CD4-positive, alpha-beta T cell treated with Interleukin-21 for 1 hour (primary cell): Measurements from ENCODE around the gene UCK1.
A peak's percentile ranks its signal among the peaks of the same experiment; 100 is the strongest.
"Not testable (repeated sequence)": the region's sequence is repeated elsewhere in the genome, so short reads cannot be mapped to it uniquely, and the experiment has no call there.

Experiments
- DNase-seq: peaks from one replicate; pipeline ENCODE4 v3.0.0-alpha.2; 2020

Gene UCK1

DNA sequence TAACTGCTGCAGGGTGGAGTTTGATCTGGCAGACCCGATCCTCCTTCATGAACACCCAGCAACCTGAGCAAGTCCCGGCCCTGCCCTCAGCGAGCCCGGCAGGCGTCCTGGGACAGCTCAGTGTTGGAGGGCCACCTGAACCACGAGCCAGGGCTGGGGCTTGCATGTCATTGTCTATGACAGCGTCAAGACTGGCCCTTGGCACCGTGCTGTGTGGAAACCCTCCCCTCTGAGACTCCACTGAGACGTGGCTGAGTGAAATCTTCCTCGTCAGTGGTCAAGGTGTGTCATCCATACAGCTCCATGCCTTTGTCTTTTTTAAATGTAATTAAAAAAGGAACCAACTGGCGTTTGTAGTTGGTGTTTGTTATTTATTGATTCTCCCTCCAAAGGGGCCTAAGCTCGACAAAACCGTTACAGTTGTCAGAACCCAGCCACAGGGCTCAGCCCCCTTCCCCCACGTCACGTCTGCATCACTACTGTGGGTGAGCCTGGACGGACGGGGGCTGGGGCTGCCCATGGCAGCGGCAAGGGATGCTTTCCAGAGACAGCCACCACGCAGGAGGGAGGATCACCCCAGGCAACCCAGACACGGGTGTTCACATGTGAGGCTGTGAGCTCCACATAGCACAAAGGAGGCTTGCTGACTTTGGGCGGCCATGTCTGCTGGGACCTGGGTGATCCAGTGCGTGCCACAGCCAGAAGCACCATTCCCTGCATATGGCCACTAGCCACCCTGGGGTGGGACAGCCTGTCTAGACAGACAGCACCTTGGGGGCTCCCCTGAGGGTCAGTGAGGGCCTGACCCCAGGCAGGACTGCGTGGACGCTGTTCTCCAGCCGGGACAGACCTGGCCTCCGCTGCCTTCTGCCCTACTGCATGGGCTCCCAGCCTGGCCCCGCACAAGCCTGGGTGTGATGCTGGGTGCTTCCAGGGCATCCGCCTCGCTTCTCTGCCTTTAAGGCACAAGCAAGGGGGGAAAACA is 7.3 kb downstream of the UCK1 start:
- no peak for DNase-seq

DNA sequence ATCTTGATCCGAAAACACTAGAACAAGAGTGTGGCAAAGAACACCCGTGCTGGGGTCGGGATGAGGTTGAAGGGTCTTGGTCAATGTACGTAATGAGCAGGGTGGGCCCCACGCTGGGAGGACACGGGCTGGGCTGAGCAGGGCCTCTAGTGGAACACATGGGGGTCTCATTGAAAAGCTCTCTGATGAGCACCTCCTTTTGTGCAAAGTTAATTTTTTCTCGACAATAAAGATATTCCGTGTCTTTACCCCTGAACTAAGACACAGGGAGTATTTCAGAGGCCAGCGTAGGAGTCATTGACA is 8.0 kb downstream of the UCK1 start:
- DNase-seq, result no peak

DNA sequence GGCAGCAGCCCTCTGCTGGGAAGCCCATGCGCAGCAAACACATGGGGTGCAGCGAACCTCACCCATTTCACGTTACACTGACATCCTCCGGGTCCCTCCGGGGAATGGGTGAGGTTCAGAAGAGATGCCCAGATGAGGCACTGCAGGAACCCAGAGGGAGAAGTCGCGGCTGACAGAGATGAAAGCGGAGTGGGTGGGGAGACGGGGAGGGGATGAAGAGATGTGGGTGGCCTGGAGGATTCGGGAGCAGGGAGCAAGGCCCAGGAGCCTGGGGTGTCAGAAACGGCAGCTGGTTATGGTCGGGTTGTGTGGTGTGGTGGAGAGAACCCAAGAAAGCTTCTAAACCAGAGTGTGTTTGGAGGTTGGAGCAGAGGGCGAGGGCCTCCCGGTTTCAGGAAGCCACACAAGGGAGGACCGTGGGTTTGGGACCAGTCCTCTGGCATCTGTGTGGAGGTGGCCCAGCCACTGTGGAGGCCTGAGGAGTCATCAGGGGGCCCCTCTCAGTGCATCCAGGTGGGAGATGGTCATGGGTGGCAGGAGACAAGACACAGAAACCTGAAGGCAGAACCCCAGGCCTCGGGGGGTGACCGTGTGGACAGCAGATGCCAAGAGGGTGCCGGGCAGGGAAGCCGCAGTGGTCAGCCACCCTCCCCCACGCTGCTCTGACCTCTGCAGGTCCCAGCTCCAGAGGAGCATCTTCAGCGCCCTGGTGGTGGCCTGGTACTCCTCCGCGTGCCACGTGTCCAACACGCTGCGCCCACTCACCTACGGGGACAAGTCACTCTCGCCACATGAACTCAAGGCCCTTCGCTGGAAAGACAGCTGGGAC is 8.6 kb downstream of the UCK1 start:
- no peak for DNase-seq

DNA sequence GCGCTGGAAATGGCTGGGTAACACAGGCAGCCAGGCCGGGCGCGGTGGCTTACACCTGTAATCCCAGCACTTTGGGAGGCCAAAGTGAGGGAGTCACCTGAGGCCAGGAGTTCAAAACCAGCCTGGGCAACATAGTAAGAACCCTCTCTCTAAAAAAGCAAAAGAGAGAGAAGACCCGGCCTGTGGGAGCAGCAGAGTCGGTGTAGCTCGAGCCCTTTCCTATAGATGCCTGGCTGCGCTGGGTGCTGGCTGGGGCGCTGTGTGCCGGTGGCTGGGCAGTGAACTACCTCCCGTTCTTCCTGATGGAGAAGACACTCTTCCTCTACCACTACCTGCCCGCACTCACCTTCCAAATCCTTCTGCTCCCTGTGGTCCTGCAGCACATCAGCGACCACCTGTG is 9.2 kb downstream of the UCK1 start:
- no peak for DNase-seq

DNA sequence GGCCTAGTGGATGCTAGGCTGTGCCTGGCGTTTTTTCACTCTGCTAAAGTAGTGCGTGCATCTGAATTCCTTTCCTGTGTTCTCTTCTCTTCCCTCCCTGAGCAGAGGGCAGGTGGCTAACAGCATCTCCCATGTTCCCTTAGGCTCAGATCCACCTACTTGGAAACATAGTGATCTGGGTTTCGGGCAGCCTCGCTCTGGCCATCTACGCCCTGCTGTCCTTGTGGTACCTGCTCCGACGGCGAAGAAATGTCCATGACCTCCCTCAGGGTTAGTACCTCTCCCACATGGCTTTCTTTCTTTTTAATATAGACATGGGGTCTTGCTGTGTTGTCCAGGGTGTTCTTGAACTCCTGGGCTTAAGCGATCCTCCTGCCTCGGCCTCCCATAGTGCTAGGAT is 9.9 kb downstream of the UCK1 start:
- DNase-seq, result no peak

DNA sequence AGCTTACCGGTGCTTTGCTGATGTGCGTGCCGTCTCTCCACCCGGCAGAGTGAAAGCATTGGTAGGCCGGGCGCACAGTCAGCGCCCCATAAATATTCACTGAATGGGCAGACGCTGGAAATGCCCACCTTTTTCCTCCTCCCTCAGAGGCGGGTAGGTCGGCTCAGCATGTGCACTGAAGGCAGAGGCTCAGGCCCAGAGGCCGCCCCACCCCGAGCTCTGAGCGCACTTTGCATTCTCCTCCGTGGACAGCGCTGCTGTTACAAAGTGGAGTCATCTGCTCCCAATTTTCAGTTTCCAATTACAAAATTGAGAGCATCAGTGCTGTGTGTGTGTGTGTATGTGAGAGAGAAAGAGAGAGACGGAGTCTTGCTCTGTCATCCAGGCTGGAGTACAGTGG is 10.6 kb downstream of the UCK1 start:
- DNase-seq, result no peak

DNA sequence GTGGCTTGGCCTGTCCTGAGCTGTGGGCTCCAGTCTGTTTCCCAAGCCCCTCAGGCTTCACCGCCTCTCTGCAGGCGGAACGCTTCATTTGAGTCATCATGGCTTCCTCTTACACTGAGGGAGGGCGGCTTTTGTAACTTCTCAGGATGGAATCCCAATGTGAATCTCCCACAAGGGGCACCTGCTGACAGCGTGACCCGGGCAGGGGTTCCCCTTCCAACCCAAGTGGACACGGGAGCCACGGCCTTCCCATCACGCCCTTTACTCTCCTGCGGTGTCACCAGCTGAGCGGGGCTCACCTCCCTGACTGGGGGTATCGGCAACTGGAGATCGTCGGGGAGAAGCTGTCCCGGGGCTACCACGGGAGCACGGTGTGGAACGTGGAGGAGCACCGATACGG is 12.5 kb downstream of the UCK1 start:
- no peak for DNase-seq

DNA sequence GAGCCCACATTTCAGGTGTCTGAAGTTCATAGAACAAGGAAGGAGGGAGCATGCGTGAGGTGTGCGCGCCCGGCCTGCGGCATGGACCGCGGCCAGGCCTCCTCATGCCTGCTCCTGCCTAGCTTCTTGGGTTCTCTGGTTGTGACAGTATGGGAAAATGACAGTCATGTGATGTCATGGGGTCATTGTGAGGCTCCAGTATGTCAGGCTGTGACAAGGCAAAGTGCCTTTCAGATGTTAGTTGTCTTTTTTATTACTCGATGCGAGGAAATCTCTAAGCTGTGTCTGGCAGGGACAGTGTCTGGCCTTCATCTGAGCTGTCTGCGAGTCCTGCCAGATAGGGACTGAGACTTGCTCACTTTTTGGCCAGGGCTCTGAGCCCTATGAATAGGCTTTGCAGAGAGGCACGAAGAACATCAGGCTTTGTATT is 13.3 kb downstream of the UCK1 start:
- no peak for DNase-seq

DNA sequence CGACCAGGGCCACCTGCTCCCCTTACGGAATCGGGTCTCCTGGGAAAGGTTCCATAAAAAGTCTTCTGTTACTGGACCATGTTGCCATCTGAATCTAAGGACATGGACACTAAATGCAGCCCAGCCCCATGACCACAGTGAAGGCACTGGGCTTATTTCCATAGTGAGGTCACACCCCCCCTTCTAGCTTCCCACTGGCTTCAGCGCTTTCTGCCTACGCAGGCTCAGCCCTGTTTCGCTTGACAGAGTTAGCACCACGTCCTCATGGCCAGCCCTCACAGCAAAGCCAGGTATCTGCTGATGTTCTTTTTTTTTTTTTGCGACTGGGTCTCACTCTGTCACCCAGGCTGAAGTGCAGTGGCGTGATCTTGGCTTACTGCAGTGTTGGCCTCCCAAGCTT is 14.1 kb downstream of the UCK1 start:
- no peak for DNase-seq

DNA sequence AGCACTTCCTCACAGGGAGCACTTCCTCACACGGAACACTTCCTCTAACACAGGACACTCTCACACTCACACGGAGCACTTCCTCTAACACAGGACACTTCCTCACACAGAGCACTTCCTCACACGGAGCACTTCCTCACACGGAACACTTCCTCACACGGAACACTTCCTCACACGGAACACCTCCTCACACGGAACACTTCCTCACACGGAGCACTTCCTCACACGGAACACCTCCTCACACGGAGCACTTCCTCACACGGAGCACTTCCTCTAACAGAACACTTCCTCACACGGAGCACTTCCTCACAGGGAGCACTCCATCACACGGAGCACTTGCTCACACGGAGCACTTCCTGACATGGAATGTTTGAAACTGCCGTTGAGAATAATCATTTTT is 15.0 kb downstream of the UCK1 start:
- DNase-seq, result no peak

DNA sequence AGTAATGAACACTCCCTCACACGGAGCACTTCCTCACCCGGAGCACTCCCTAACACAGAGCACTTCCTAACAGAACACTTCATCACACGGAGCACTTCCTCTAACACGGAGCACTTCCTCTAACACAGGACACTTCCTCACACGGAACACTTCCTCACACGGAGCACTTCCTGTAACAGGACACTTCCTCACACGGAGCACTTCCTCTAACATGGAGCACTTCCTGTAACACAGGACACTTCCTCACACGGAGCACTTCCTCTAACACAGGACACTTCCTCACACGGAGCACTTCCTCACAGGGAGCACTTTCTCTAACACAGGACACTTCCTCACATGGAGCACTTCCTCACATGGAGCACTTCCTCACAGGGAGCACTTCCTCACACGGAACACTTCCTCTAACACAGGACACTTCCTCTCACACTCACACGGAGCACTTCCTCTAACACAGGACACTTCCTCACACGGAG is 15.5 kb downstream of the UCK1 start:
- DNase-seq, result not testable (repeated sequence)

DNA sequence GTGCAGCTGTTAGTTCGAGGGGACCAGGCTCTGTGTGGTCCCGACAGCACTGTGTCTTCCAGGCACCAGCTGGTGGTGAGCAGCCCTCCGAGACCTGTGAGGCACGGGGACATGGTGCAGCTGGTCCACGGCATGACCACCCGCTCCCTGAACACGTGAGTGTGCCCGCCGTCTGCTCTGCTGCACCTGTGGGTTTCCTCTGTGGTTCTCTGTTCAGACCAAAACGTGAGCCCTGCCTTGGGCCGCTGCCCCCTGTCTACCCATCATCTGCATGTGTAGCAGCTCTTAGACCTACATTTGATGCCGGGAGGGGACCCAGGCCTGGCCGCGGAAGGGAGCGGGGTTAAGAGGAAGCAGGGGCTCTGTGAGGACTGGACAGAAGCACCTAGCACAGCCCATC is 17.9 kb downstream of the UCK1 start:
- DNase-seq, result no peak

DNA sequence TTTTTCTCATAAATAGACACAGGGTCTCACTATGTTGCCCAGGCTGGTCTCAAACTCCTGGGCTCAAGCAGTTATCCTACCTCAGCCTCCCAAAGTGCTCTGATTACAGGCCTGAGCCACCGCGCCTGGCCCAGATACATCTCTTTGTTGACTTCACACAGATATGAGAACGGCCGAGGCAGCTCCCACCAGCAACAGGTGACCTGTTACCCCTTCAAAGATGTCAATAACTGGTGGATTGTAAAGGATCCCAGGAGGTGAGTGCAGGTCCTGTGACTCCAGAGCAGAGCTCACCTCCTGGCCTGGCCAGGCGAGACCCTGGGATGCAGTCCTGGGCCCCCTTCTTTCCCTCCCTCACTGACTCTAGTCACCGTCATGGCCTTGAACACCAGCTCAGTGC is 19.2 kb downstream of the UCK1 start:
- DNase-seq, result no peak

DNA sequence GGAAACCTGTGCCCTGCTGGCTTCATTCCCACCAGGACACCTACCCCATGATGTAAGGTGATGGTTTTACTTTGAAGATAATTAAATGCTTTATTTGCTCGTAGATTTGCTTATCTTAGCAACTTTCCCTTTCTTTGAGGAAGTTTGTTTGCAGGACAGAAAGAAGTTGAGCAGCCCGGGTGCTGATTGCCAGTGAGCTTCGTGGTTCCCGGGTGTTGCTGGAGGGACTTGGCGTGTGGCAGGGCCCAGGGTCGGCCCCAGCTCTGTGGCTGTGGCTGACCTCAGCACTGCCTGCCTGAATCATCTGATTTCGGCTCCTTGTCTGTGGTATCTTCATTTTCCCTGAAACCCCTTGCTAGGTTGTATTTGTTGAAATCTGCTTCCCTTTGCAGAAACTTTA is 19.6 kb downstream of the UCK1 start:
- DNase-seq, result no peak

DNA sequence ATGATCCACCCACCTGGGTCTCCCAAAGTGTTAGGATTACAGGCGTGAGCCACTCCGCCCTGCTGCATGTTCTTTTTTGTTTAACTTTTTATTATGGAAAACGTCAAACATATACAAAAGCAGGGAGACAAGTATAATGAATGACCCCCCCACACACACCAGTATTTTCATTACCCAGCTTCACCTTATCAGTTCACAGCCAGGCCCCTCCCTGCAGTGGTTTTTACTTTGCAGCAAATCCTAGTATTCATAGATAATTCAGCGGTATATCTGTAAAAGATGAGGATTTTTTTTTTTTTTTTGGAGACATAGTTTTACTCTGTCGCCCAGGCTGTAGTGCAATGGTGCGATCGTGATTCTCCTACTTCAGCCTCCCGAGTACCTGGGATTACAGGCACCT is 26.1 kb downstream of the UCK1 start:
- no peak for DNase-seq

DNA sequence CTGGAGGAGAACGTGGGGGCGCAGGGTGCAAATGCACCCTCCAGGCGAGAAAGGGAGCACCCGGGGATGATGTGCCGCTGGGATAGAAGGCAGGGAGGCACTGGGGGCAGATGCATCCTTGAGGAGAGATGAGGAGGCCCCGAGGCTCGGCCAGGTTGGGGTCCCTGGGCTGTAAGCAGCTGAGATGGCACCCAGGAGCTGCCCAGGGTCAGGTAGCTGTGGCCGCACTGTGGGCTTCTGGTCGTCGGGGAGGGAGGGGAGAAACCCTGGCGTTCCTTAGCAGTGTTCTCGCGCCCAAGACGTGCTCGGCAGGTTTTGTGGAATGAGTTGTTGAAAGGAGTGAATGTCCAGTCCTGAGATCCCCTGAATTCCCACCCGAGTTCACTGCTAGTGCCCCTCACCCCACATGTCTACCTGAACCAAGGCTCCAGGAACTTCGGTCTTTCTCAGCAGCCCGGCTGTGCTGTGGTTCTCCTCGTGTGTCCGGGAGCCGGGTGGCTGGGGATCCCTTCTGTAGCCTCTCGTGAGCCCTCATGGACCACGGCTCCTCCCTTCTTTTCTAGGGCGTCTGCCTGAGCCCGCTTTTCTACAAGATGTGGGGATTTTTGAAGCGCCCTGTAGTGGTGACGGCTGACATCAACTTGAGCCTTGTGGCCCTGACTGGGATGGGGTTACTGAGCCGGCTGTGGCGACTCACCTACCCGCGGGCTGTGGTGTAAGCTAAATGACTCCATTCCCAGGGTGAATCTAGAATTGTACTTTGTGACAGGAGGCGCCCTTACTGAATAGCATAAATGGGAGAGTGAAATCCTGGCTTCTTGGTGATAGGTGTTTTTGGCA is 27.2 kb downstream of the UCK1 start:
- peak; percentile 60 for DNase-seq

DNA sequence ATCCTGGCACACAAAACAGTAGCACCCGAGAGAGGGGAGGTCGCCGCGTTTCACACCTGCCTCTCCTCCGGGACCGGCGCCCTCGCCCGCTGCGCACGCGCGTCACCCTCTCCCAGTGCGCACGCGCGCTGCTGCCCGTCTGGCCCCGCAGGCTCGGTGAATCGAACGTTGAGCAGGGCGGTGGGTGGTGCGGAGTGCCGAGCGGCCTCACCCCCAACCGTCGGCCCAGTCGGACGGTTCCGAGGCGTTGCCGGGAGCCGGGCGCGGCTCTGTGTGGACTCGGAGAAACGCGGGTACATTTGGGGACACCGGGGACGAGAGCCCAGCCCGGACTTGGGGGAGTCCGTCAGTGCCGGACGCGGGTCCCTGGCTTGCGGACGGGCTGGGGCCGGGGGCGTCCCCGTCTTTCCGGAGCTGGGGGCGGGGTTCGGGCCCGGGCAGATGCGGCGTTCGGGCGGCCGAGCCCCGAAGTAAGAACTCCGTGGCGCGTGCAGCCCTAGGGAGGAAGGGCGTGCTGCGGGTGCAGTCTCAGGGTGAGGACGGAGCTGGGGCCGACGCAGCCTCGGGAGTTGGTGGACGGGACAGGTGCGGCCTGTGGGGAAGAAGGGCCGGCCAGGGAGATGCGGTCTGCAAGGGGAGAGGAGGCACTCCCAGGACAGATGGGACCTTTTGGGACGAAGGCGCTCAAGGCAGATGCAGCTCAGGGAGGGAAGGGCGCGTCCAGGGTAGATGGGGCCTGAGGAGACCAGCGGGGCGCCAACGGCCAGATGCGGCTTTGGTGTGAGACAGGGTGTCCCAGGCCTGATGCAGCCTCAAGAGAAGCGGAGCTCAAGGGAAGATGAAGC is 28.1 kb downstream of the UCK1 start, which contains the start of gene POMT1:
POMT1 (plus strand) TSS at position 138 of the 845 bp plus-strand sequence. CDS start 1,301 bp downstream, outside the sequence.
- DNase-seq, result peak; percentile 92

DNA sequence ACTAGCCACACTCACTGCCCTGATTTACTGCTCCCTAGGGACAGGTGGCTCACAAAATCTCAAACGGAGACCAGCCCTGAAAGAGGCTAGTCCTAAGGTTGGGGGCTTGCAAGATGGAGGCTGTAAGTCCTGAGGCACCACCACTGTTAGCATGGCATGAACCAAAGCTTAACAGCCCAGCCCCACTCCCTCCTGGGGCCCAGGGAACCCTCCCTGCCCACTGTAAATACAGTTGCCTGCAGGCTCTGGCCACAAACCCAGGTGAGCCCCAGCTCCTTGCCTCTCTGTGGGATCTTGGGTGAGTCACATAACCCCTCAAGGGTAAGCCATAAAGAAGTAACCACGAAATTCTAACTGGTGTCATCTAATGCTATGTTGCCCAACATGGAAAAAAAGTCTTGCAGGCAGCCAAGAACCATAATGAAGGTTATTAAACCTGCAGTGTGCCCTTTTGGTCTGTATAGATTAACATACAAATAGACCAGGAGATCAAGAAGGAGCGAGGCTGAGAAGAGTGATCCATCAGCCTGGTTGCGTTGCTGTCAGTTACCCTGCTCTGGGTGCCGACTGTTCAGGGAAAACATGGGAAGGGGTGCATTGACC is 30.0 kb downstream of the UCK1 start:
- DNase-seq, result peak; percentile 47

DNA sequence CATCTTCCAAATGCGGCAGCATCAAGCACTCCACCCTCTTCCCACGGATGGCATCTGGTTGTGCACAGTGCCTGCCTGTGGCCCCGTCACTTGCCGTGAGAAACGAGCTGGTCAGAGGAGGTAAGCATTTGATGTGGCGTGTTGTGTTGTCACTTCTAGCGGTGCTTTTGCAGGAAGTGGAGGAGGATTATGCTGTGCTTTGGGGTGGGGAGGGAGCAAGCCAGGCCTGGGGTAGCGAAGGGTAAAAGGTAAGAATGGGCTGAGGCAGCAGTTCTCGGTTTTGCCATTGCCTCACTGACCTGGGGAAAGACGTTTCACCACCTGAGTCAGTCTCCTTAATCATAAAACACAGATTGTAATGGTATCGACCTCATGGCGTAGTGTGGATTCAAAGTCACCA is 30.7 kb downstream of the UCK1 start:
- peak; percentile 82 for DNase-seq

DNA sequence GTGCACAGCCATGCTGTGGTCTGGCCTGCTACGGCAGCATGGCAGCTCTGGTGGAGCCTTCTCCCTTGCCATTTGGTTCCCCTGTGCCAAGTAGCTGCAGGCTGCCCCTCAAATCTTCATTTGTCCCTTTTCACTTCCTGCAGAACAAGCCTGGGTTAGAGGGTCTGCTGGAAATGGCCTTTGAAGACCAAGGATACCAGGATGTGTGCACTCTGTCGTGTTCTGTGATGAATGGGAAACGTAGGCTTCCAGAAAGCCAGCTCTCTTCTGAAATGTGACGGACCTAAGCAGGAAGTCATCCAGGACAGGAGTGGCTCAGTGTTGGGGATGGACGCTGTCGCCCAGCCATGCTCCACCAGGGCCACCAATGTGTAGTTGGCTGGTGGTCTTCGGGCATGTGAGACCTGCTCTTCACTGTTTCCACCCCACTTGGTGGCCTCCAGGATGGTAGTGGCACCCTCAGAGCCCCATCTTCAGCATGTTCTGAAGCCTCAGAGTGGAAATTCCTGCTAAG is 31.8 kb downstream of the UCK1 start:
- no peak for DNase-seq

DNA sequence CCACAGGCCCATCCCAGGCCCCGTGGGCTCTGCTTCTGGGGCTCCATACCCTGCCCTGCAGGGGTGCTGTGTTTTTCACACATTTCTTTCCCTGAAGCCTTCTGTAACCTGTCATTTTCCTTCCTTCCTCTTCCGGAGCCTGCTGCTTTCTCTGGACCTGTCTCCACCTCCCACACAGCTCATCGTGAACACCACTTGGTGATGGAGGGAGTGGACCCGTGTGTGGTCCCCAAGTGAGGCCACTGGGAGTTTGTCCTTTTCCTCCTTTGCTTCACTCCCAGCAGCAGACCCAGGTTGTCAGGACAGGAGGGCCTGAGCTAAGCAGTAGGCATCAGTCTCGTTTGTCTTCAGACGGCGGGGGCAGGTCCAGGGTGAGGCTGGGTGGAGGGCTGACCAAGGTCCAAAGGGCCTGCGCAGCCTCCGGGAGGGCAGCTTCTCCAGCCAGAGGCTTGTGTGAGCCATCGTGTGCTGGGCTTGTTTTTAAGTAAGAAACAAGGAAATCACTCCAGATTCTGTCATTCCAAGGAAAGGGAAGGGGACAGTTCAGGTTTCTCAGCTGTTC is 34.1 kb downstream of the UCK1 start:
- DNase-seq, result no peak
